Muscle of back (tissue), 13 donors: ENCODE measurements around the gene PSMA2. TPM values are rescaled to one million over a fixed set of nuclear protein-coding genes. Genes with fewer than 3 reads are reported as not detected.

Experiments used
- DNase-seq, 3 donors: peaks; one replicate each; pipeline versions ENCODE4 v3.0.0 to v3.0.0-alpha.2; 2013
- long read RNA-seq, 9 donors: transcript quantifications; one replicate each; lab custom pipeline, GENCODE V29; 2026
- polyA plus RNA-seq, 10 donors: library from polyadenylated mRNA; unstranded; fragments of 120-200 nt; gene quantifications; one replicate each; pipeline ENCODE4 v1.2.1, GENCODE V29; 2013; ENCODE audit not compliant: insufficient read length in 10 of 10

The PSMA2 gene
- polyA plus RNA-seq = 100 to 1,000 TPM; 114 to 150 (median 127) TPM
- long read RNA-seq, donor 1, transcript PSMA2-201 (8 exons, 1,487 nt) = major isoform, 98 of 135 reads
- long read RNA-seq, donor 1, partial matches to known transcripts = 35 of 135 reads
- long read RNA-seq, donor 1, other reads (novel, unspliced or antisense) = 0 of 135 reads
- long read RNA-seq, donor 2, transcript PSMA2-201 (8 exons, 1,487 nt) = major isoform, 98 of 202 reads
- long read RNA-seq, donor 2, partial matches to known transcripts = 104 of 202 reads
- long read RNA-seq, donor 2, other reads (novel, unspliced or antisense) = 0 of 202 reads
- long read RNA-seq, donor 3 = 0 reads
- long read RNA-seq, donor 4, transcript PSMA2-201 (8 exons, 1,487 nt) = major isoform, 63 of 169 reads
- long read RNA-seq, donor 4, partial matches to known transcripts = 39 of 169 reads
- long read RNA-seq, donor 4, other reads (novel, unspliced or antisense) = 67 of 169 reads
- long read RNA-seq, donor 5, transcript PSMA2-201 (8 exons, 1,487 nt) = major isoform, 159 of 190 reads
- long read RNA-seq, donor 5, partial matches to known transcripts = 31 of 190 reads
- long read RNA-seq, donor 5, other reads (novel, unspliced or antisense) = 0 of 190 reads
- long read RNA-seq, donor 6, transcript PSMA2-201 (8 exons, 1,487 nt) = major isoform, 120 of 172 reads
- long read RNA-seq, donor 6, partial matches to known transcripts = 51 of 172 reads
- long read RNA-seq, donor 6, other reads (novel, unspliced or antisense) = 0 of 172 reads
- long read RNA-seq, donor 7, transcript PSMA2-201 (8 exons, 1,487 nt) = major isoform, 71 of 103 reads
- long read RNA-seq, donor 7, partial matches to known transcripts = 31 of 103 reads
- long read RNA-seq, donor 7, other reads (novel, unspliced or antisense) = 0 of 103 reads
- long read RNA-seq, donor 8, transcript PSMA2-201 (8 exons, 1,487 nt) = major isoform, 79 of 118 reads
- long read RNA-seq, donor 8, partial matches to known transcripts = 39 of 118 reads
- long read RNA-seq, donor 8, other reads (novel, unspliced or antisense) = 0 of 118 reads
- long read RNA-seq, donor 9, transcript PSMA2-201 (8 exons, 1,487 nt) = major isoform, 11 of 11 reads
- long read RNA-seq, donor 9, partial matches to known transcripts = 0 of 11 reads
- long read RNA-seq, donor 9, other reads (novel, unspliced or antisense) = 0 of 11 reads

DNA sequence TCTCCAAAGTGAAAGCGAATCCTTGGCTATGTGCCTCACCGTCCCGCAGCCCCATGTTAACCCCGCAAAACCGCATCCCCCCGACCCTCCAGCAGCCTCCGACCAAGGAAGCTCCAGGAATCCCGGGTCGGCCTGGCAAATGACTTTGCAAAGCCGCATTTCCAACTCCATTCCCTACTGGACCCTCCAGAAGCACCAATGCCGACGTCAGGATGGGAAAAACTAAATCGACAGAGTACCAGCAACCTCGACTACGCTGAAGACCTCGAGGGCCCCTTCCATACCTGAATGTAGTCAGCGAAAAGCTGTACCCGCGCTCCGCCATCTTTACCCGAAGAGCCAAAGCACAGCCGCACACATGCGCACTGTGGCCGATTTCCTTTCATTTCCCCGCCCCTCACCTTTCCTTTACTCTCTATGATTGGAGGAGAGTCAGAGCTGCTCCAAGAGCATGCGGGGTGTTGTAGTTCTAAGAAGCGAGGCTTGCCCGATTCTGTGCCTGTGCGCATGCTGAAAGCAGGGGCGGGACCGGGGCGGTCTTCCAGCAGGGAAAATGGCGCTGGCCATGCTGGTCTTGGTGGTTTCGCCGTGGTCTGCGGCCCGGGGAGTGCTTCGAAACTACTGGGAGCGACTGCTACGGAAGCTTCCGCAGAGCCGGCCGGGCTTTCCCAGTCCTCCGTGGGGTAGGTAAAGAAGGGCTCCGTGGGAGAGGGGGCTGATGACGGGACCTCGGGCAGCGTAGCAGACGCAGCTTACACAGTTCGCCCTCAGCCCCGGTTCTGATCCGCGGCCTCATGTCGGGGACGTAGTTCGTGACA, at the start of gene PSMA2, which contains the start of gene MRPL32:
PSMA2 (minus strand) TSS at position 341 of the 818 bp plus-strand sequence; CDS start at position 325, 16 bp downstream.
MRPL32 (plus strand) TSS at position 543 of the 818 bp plus-strand sequence; CDS start at position 554, 11 bp downstream.
- DNase-seq = peak; percentile 96 to 98 (median 98)

DNA sequence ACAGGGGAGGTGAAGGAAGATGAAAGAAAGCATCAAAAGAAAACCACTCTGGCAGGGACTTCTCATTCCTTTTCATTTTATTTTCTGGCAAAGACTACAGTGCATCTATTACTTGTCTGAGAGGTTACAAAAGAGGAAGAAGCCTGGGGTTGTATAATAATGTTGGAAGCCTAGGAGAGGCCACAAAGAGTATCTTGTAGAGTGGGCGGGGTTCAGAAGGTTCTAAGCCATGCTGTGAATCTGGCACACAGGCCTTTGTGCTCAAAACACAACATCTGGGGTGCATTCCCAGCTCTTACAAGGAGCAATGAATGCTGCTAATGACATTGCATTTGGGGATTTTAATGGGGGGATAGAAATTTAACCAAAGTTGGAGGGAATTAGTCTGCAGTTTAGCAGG, 49.6 kb upstream of the PSMA2 start:
- peak in 1 of 3 donors; percentile 5 for DNase-seq

DNA sequence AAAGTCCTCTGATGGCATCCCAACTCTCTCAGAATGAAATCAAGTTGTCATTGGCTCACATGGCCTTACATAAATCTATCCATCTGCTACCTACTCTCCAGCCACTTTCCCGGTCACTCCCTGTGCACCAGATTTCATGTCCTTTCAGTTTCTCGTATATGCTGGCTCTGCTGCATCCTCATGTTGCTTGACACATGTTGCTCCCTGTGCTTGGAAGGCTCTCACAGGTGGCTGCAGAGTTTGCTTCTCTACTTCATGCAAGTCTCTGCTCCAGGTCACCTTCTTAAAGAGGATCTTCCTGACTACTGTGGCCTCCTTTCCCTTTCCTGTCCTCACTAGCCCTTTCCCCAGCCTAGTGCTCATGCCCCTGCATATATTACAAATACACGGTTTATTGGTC, 48.5 kb upstream of the PSMA2 start:
- DNase-seq = no peak

DNA sequence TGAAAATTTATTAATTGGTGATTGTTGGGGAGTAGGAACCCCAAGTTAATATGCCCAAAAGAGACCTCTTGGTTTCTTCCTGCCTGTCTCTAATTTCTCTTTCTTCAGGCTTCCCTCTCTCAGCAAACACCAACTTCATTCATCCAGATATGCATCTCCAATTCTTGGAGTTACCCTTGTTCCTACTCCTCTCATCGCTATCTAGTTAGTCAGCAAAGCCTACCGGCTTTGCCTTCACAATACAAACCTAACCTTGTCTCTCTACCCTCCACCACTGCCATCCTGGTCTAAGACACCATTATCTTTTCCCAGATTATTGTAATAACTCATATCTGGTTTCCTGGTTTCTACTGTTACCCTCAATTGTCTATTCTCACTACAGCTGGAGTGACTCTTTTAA, 48.1 kb upstream of the PSMA2 start:
- DNase-seq = no peak

DNA sequence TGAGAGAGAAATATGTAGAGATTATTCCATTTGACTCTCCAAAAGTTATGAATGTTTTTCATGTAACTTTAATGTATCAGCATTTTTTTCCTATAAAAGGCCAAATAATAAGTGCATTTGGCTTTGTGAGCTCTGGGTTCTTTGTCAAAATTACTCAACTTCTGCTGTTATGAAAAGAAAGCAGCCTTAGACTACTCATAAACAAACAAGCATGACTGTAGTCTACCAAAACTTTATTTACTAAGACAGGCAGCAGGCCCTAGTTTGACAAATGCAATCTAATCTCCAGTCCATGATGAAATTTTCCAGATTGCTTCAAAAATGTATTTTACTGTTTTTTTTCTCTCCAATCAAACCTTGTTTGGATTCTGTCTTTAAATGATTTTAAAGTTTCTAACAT, 46.5 kb upstream of the PSMA2 start:
- no peak for DNase-seq

DNA sequence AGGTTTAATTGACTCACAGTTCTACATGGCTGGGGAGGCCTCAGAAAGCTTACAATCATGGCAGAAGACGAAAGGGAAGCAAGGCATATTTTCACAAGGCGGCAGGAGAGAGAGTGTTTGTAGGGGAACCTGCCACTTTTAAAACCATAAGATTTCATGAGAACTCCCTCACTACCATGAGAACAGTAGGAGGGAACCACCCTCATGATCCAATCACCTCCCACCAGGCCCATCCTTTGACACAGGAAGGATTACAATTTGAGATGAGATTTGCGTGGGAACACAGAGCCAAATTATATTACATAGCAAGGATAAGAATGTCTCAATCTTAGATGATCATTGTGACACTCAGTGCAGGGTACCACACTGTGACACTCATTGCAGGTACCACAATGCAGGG, 44.4 kb upstream of the PSMA2 start:
- no peak for DNase-seq

DNA sequence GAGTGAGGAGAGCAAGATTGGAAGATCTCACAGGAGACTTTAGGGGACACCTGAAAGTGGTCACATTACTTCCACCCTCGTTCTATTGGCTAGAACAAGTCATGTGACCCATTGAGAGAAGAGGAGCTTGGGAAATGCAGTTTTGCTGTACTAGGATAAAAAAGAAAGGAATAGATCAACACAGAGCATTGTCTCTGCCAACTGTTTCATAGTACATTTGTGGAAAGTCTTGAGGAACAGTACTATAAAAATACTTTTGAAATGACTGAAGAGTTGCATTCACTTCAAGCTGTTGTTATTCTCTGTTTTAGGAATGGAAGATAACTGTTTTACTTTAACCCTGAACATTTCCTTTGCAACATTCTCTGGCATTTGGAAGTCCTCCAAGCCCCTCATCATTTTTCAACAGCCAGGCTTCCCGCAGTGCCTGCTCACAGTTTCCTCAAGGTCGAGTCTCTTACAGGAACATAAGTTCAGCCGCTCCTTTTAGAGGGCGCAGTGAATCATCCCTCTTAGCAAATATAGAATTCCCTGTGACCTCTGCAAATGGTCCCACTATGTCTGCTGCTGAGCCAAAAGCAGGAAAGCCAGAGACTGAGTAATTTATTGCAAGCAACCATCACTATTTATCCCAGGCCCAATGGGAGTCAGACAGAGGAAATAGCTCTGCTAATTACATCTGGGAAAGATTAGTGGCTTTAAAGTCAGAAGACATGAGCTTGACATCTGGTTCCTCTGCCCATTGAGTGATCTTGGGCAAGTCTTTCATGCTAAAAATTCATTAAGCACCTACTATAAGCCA, 40.9 kb upstream of the PSMA2 start:
- peak; percentile 47 to 98 (median 79) for DNase-seq

DNA sequence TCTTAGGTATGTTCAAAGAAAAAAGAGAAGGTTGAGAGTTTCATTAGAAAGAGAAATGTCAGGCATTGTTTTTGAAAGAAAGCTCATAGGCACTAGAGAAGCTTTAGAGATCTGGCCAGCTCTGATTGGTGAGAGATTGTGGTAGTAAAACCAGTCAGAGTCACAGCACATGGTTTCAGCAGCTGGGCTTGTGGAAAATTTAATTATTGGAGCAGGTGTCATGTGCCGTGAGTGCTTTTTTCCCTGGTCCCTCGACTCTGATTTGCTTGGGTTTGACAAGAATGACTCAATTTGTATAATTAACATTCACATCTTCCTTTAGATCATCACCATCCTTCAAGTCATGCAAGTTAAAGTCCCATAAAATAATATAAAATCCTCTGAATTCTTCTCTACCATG, 35.4 kb upstream of the PSMA2 start:
- no peak for DNase-seq

DNA sequence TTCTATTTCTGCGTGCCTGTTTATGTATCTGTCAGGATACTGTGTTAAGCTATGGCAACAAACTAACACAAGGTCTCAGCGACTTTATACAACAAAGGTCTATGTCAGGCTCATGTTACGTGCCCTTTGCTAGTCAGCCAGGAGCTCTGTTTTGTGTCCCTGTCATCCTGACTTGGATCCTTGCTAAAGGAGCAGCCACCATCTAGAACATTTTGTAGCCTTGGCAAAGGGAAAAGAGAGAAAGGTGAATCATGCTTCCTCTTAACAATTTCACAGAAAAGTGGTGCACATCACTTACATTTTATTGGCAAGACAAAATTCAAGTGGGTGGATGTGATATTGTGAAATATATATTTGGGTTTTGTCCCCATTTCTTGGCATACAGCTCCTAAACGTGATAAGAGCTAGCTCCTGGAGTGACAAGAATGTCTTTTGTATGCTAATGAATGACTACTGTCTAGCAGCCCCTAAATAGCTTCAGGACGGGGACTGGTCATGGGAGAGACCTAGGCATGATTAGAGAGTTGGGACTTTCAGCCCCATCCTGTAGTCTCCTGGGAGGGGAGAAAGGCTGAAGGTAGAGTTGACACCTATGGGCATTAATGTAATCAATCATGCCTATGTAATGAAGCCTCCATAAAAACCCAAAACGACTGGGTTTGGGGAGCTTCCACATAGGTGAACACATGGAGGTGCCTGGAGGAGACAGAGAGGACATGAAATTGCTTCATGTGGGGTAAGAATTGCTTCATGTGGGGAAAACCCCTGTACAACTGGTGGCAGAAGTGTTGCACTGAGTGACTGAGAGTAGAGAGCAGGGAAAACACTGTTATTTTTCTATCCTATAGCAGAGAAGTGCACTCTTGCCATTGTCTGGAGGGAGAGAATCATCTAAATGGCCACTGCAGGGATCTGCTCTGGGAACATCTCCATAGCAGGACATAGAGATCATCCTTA, 33.2 kb upstream of the PSMA2 start:
- no peak for DNase-seq

DNA sequence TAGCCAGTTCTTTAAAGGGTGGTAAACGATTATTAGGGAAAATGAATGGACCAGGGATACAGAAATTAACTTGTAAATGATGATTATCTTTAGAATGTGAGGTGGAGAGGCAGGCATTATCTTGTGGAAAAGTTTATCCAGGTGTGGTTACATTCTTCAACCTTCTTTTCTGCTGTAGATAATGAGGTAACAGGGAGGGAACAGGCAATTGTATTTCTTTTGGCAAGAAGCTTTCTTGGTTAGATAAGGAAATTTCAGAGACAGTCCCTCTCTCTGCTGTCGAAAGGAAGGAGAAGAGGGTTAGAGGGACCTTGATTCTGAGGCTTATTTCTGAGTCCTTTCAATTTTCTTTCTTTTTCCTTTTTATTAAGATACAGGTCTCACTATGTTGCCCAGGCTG, 32.3 kb upstream of the PSMA2 start:
- DNase-seq = no peak

DNA sequence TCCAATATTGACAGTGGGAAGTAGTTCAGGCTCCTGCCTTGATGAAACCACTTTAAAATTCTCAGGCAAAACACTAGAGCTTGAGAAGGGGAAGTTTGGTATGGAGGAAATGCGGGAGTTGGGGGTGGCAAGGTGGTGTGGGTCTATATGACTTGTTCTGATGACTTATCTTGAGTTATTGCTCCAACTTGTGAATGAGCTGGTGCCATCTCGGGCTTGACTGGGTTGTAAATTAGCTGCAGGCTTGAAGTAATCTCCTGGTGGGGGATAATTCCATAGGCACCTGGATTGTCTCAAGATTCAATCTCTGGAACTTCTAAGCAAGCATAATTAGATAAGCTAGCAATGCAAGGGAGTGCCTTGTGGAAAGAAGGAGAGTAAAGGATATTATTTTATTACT, 29.2 kb upstream of the PSMA2 start:
- no peak for DNase-seq

DNA sequence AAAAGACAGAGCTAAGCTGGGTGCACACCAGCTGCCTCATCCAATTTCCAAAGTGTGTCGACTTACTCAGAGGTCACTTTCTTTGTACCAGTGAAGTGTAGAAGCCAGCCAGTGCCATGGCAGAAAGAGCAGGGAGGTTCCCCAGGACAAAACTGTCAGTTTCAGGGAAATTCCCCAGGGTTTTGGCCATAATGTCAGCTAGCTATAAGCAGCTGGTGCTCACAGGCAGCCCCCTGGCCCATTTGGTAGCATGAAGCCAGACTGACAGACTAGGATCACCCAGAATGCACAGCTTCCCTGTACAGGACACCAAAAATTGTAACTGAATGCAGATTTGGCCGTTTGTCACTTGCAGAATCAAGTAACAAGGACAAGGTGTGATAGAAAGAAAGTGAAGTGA, 28.8 kb upstream of the PSMA2 start:
- no peak for DNase-seq

DNA sequence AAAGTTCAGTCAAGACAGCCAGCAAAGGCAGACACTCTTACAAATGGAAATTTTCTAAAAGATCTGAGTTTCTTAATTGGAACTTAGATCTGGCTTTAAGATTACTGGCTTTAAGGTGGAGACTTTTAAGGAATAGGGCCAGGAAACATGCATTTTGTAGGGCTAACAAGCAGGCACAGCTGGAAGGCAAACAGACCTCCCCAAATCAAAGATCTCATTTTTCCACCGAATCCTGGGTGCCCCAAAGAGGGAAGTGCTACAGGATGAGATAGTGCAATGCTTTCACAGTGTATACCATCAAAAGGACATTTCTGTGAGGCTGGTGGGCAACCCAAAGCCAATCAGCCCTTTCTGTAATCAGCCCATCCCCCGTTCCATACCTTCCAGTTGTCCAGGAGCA, 27.6 kb upstream of the PSMA2 start:
- no peak for DNase-seq

DNA sequence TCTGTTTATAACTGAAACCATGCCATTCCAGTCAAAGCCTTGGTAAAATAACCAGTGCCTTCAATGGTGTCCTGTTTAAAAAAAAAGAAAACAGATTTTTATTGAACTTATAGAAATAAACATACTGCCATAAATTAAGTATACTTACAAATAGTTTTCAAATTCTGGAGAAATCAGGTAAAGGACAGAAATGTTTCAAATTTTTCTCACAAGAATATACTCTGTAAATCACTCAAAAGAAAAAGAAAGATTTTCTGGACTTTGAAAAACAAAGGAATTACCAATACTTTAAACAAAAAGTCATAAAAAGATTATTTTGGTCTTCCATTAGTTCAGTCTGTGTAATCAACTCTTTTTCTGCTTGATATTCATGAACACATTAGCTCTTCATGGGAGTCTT, 24.1 kb upstream of the PSMA2 start:
- DNase-seq = no peak

DNA sequence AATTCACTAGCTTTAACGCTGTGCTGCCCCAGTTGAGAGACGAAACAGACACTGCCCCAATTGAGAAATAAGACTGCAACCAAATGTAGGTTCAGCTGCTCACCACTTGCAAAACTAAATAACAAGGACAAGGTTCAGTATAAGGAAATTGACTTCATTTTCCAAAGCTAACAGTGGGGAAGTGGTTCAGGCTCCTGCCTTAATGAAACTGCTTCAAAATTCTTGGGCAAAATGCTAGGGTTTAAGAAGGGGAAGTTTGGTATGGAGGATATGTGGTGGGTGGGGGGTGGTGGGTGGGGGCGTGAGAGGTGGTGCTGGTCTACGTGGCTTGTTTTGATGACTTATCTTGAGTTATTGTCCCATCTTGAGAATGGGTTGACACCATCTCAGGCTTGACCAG, 22.0 kb upstream of the PSMA2 start:
- DNase-seq = no peak

DNA sequence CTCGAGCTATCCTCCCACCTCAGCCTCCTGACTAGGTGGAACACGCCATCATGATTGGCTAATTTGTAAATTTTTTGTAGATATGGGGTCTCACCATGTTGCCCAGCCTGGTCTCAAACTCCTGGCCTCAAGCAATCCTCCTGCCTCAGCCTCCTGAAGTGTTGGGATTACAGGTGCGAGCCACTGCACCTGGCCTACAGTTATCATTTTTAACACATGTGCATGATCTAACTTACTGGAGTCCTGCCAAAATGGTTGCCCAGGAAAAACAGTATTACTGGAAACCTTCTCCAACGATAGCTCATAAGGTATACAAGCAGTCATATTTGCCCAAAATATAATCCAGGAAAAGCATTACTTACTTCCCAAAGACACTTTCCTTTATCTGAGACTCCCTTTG, 20.4 kb upstream of the PSMA2 start:
- DNase-seq = no peak

DNA sequence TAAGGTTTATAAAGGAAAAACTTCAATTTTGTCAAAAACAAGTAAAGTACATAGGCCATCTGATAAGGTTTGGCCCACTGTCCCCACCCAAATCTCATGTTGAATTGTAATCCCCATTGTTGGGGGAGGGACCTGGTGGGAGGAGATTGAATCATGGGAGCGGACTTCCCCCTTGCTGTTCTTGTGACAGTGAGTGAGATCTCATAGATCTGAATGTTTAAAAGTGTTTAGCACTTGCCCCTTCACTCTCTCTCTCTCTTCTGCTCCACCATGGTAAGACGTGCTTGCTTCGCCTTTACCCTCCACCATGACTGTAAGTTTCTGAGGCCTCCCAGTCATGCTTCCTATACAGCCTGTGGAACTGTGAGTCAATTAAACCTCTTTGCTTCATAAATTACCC, 18.4 kb upstream of the PSMA2 start:
- no peak for DNase-seq

DNA sequence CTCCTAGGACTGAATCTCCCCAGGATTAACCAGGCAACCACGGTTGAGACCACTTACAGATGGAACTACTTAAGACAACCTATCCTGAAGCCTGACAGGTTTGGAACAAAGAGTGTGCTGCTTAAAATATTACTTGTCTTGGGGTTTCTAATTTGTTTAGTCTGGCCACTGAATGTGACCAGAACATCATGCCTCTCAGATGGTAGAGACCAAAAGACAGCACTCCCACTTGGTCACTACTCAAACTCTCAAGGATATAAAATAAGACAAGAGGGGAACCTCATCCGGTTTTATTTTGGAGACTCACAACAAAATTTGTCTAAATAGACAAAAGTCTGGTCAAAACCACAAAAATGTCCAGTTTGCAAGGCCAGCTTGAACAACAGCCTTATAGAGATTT, 15.5 kb upstream of the PSMA2 start:
- DNase-seq = no peak

DNA sequence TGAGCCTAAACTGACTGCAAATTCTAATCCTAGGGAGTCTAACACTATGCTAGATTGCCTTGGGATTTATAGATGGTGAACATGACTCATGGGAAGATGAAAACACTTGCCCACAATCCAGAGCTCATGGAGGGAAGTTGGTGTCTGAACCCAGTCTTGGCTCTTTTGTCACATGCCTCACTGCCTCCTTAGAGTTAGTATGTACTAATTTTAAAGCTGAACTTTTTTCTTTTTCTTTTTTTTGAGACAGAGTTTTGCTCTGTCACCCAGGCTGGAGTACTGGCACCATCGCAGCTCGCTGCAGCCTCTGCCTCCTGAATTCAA, 14.6 kb upstream of the PSMA2 start:
- DNase-seq = no peak
